ENCODE data around the gene SAE1.
A peak's percentile ranks its signal among the peaks of the same experiment; 100 is the strongest.

Gene SAE1

DNA sequence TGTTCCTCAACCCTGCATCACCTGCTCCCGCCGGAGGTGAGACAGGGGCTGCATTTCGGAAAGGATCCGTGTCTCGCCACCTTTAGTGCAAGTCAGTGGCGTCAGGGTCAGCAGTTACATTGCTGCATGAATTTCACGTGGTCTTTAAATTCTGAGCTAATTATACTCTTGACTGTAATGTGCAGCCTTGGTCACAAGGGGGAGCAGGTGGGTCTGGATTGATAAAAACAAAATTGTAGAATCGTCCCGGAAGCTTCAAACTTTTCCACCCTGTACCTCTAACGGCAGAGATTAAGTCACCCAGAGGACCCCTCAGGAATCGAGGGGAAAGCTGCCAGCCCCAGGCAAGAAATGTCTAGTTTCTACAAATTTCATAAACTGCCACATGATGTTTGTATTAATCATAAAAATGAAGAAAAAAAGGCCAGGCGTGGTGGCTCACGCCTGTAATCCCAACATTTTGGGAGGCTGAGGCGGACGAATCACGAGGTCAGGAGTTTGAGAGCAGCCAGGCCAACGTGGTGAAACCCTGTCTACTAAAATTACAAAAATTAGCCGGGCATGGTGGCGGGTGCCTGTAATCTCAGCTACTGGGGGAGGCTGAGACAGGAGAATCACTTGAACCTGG, 80.2 kb downstream of the SAE1 start:
- Histone ChIP-seq H3K4me1 (peaks cover 34 to 75% (median 69%) of the 10 kb centered on the region in 10 experiments), H3K36me3 (peaks cover 40 to 64% (median 50%) of the 10 kb centered on the region in 11 experiments), H3K4me2 (peak overlapping the region; percentile 42 to 84 (median 62)), H3K9ac (peak overlapping the region; percentile 37 to 75 (median 65); a peak in 20 of 22 replicates), H4K20me1 (peaks cover 0 to 34% (median 11%) of the 10 kb centered on the region in 11 experiments; a peak in 12 of 22 replicates), H3K4me3 (no peak overlapping the region), H3K27me3 (no peaks in the 10 kb centered on the region), H3K27ac (peak overlapping the region; percentile 66 to 81 (median 75)), H3K9me3 (replicated peaks in 1 of 11) (no peaks in the 10 kb centered on the region)
- no peak for TF ChIP-seq Cebpa-rat (IDR thresholded peaks at IDR 0.05)

DNA sequence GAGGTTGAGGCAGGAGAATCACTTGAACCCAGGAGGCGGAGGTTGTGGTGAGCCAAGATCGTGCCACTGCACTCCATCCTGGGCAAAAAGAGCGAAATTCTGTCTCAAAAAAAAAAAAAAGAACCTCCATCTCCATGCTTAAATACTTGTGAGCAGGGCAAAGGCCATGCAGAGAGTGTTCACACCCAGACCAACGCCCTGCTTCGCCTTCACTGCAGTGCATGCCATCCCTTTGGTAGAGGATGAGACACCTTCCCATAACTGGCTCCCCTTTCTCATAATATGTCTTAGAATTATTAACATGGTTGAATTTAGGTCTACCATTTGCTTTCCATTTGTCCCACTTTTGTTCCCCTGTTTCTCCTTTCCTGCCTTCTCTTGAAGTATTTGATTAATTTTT, 84.9 kb downstream of the SAE1 start:
- Histone ChIP-seq H4K20me1 (no peaks in the 10 kb centered on the region; a peak in 2 of 22 replicates), H3K9ac (no peak overlapping the region), H3K4me2 (no peak overlapping the region), H3K4me3 (no peak overlapping the region), H3K27me3 (no peaks in the 10 kb centered on the region), H3K4me1 (peaks cover 25 to 44% (median 39%) of the 10 kb centered on the region in 10 experiments), H3K9me3 (replicated peaks in 1 of 11) (no peaks in the 10 kb centered on the region), H3K36me3 (peaks cover 3 to 27% (median 15%) of the 10 kb centered on the region in 11 experiments; a peak in 20 of 22 replicates), H3K27ac (no peak overlapping the region)
- no peak for TF ChIP-seq Cebpa-rat (IDR thresholded peaks at IDR 0.05)

DNA sequence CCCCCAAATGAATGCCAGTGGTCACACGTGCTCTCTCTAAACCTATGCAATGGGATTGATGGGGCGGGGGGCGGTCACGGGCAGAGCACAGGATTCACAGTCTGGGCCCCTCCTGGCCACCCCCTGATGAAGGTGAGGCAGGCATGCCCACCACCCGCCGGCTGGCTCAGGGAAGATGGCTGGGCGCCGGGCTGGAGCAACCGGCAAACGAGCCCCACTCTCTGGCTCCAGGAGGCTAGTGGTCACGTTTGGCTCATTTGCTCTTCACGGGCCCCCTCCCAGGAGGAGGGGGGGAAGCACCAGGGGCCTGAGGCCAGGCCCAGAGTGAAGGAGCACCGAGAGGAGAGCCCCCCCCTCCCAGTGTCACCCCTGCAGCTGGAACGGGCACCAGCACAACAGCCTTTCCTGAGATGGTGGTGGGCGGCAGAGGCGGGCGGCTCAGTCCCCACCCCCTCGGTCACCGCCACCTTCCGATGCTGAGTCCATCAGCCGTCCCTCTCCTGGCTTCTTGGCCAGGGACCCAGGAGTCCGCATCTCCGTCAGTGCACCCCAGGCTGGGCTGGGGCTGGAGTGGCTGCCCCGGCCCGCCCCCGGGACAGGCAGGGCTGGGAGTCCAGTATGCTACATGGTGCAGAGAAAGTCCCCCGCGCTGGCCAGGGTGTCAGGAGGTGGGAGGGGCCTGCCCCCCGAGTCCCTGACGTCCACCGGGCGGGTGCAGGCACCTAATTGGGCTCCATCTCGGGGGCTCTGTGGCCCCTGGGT, 90.6 kb downstream of the SAE1 start:
- TF ChIP-seq Cebpa-rat (IDR thresholded peaks at IDR 0.05): no peak
- Histone ChIP-seq H3K27me3 (no peaks in the 10 kb centered on the region), H3K27ac (peak overlapping the region in 3 of 11 experiments; percentile 3 to 49 (median 38); a peak in 4 of 22 replicates), H3K36me3 (peaks cover 26 to 57% (median 43%) of the 10 kb centered on the region in 11 experiments), H3K9ac (peak overlapping the region in 3 of 11 experiments; percentile 9 to 33 (median 15); a peak in 2 of 22 replicates), H3K4me2 (no peak overlapping the region), H3K4me3 (no peak overlapping the region), H3K4me1 (peaks cover 9 to 13% (median 12%) of the 10 kb centered on the region in 10 experiments), H4K20me1 (peaks cover 0 to 42% (median 5%) of the 10 kb centered on the region in 11 experiments; a peak in 7 of 22 replicates), H3K9me3 (replicated peaks in 1 of 11) (no peaks in the 10 kb centered on the region)

DNA sequence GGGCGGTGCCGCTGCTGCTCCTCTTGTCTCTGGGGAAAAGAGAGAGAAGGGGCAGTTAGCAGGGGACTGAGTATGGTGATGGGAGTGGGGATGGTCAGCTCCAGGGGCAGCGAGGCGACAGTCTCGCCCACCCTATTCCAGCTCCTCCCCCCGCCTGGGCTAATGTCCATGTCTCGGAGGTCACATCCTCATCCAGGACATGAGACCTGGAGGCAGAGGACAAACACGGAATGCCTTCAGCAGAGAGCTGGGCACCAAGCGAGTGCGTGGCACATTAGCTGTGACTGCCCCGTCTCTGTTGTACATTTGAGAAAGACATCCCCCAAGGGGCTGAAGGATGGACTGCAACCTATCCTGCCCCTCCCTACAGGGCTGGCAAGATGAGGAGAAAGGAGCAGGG, 91.3 kb downstream of the SAE1 start:
- Histone ChIP-seq H3K9me3 (replicated peaks in 1 of 11) (no peaks in the 10 kb centered on the region), H3K4me3 (no peak overlapping the region), H3K4me2 (no peak overlapping the region), H3K36me3 (peaks cover 26 to 57% (median 43%) of the 10 kb centered on the region in 11 experiments), H3K27me3 (no peaks in the 10 kb centered on the region), H3K4me1 (peaks cover 13 to 19% (median 17%) of the 10 kb centered on the region in 10 experiments), H3K9ac (peak overlapping the region in 5 of 11 experiments; percentile 2 to 33 (median 15); a peak in 3 of 22 replicates), H3K27ac (peak overlapping the region in 3 of 11 experiments; percentile 3 to 49 (median 38); a peak in 6 of 22 replicates), H4K20me1 (peaks cover 0 to 42% (median 5%) of the 10 kb centered on the region in 11 experiments; a peak in 7 of 22 replicates)
- TF ChIP-seq Cebpa-rat (IDR thresholded peaks at IDR 0.05): no peak

DNA sequence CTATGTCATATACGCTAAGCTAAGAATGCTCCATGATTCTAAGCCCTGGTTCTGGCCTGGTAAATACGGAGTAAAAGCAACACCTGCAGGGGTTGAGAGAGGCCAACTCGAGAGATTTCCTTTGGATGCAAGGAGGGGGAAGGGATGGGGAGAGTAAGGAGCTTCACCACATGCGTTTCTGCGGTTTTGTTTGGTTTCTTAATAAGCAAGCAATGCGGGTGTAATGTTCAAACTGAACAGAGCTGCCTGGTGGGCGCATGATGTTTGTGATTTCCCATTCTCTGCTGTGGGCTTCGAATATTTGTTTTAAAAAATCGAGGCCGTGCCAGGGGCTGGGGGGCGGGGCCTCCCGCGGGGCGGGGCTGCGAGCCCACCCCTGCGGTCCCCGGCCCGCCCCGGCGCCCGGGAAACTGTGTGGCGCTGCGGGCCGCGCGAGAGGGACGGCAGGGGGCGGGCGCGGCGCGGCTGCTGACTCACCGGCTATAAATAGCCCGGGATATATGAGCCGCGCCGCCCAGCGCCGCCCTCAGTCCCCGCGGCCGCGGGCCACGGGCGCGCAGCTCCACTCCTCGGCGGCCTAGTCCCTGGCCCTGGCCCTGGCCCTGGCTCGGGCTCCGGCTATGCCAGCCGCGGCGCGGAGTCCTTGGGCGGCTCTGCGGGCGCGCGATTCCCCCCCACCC, 95.3 kb downstream of the SAE1 start:
- peaks cover 13 to 48% (median 41%) of the 10 kb centered on the region in 10 experiments for H3K4me1 ChIP-seq
- H3K4me3 ChIP-seq: peak overlapping the region; percentile 76 to 90 (median 83)
- H3K27ac ChIP-seq: peak overlapping the region; percentile 95 to 100 (median 96)
- H3K9ac ChIP-seq: peak overlapping the region; percentile 87 to 99 (median 95)
- peaks cover 17 to 42% (median 37%) of the 10 kb centered on the region in 11 experiments for H3K36me3 ChIP-seq
- peaks cover 0 to 20% (median 4%) of the 10 kb centered on the region in 11 experiments; a peak in 9 of 22 replicates for H3K27me3 ChIP-seq
- H3K9me3 ChIP-seq (replicated peaks in 1 of 11): no peaks in the 10 kb centered on the region
- H4K20me1 ChIP-seq: peaks cover 0 to 57% (median 22%) of the 10 kb centered on the region in 11 experiments; a peak in 10 of 22 replicates
- H3K4me2 ChIP-seq: peak overlapping the region; percentile 87 to 99 (median 93)
- TF ChIP-seq Cebpa-rat (IDR thresholded peaks at IDR 0.05): peak in 1 of 11 experiments; percentile 20; a peak in 1 of 22 replicates

DNA sequence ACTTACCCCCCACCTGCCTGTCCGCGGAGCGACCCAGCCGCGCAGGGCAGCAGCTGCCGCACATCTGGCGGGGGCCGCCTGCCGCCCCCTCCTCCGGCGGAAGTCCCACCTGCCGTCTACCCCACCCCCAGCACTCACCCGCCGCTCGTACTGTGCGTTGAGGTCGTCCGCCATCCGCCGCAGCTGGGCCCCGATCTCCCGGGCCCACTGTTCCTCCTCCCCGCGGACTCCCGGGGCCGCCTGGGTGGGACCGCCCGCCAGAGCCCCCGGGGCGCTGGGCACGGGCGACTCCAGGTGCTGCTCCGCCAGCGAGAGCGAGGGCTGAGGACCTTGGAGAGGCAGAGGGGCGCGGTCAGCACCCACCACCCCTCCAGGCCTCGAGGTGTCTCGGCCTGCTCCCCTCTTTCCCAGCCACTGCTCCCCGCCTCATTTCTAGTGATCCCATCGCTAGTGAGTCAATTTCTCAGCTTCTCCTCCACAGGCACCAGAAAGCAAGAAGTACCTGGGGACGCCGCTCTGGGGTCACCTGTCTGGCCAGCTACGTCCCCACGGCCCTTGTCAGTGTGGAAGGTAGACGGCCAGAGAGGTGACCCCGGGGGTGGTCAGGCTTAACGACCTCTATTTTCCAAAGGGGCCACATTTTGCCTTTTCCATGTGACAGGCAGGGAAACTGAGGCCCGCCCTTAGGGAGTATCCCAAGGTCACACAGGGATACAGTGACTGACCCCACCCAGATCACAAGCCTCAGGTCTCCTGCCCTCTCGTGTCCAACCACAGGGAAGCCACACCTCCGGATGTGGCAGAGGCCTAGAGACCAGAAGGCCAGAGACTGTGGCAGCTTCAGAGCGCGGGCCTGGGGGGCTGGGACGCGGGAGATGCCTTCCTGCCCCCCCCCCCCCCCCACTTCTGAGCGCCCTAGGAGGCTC, 96.1 kb downstream of the SAE1 start:
- H3K9me3 ChIP-seq (replicated peaks in 1 of 11): no peaks in the 10 kb centered on the region
- TF ChIP-seq Cebpa-rat (IDR thresholded peaks at IDR 0.05): no peak
- peak overlapping the region; percentile 87 to 99 (median 95) for H3K9ac ChIP-seq
- peaks cover 18 to 53% (median 46%) of the 10 kb centered on the region in 10 experiments for H3K4me1 ChIP-seq
- H3K4me3 ChIP-seq: peak overlapping the region; percentile 76 to 90 (median 83)
- H3K27me3 ChIP-seq: peaks cover 0 to 20% (median 4%) of the 10 kb centered on the region in 11 experiments; a peak in 9 of 22 replicates
- H3K4me2 ChIP-seq: peak overlapping the region; percentile 87 to 99 (median 93)
- peaks cover 9 to 34% (median 29%) of the 10 kb centered on the region in 11 experiments; a peak in 20 of 22 replicates for H3K36me3 ChIP-seq
- peaks cover 0 to 49% (median 20%) of the 10 kb centered on the region in 11 experiments; a peak in 10 of 22 replicates for H4K20me1 ChIP-seq
- peak overlapping the region; percentile 95 to 100 (median 96) for H3K27ac ChIP-seq

DNA sequence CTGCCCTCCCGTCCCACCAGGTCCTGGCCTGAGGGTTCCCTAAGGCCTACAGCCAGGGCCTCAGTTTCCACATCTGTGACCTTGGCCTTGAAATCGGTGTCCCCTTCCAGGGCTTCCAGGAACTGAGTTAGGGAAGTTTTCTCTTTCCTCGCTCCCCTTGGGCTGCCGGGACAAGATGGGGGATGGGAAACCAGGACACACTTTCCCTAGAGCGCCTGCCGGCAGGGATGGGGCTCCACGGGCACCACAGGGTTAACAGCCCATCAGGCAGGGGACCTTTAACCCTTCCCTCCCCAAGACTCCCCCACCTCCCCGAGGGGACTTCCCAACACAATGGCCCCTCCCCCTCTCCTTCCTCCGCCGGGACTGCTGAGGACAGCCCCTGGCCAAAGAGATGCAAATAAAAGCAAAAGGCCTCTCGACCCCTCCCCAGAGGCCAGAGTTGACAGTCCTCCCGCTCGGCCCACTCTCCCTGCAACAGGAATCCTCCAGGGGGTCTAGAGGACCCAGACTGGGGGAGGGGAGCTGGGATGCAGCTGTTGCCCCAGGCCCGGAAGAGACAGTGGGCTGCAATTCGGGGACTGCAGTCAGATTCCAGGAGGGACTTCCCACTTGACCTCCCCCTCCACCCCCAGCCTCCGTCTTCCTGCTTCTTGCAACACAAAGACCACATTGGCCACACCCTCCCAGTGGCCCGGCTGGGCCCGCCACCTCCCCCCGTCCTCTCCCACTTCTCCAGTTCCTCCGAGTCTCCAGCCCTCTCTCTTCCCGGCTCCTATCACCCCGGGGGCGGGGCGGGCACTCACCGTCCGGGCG, 96.9 kb downstream of the SAE1 start:
- Histone ChIP-seq H3K4me3 (peak overlapping the region; percentile 76 to 90 (median 83)), H4K20me1 (peaks cover 0 to 40% (median 16%) of the 10 kb centered on the region in 11 experiments; a peak in 10 of 22 replicates), H3K9me3 (replicated peaks in 1 of 11) (no peaks in the 10 kb centered on the region), H3K4me1 (peaks cover 27 to 62% (median 54%) of the 10 kb centered on the region in 10 experiments), H3K9ac (peak overlapping the region; percentile 87 to 99 (median 95)), H3K4me2 (peak overlapping the region; percentile 87 to 99 (median 93)), H3K36me3 (peaks cover under 1 to 25% (median 21%) of the 10 kb centered on the region in 11 experiments; a peak in 17 of 22 replicates), H3K27ac (peak overlapping the region; percentile 95 to 100 (median 96)), H3K27me3 (peaks cover 0 to 20% (median 4%) of the 10 kb centered on the region in 11 experiments; a peak in 9 of 22 replicates)
- TF ChIP-seq Cebpa-rat (IDR thresholded peaks at IDR 0.05): peak; percentile 61 to 82 (median 73); a peak in 17 of 22 replicates
